OCI-LY3 (cell line): ENCODE data around the gene STIM1.

ENCODE experiments used
- H2AFZ ChIP-seq: fragments of 200-600, 300-600 bp; shearing (Covaris generic); 2 replicates; pipeline ENCODE4 v1.6.0; 2014; ENCODE audit warnings: antibody characterized with exemption, low read depth, low read length
- H3K27ac ChIP-seq: fragments of 200-600, 300-600 bp; sonication (generic); 2 replicates; pipeline ENCODE4 v1.5.1; 2014; ENCODE audit warnings: mild to moderate bottlenecking, low read length, moderate library complexity, mixed read lengths
- H3K27me3 ChIP-seq: fragments of 200-600, 300-600 bp; sonication (generic); 2 replicates; pipeline ENCODE4 v1.6.1; 2014; ENCODE audit warnings: low read depth, low read length, mixed read lengths
- H3K36me3 ChIP-seq: fragments of 200-600, 300-600 bp; sonication (generic); replicated peaks from 2 replicates; pipeline ENCODE3; 2014; ENCODE audit warnings: low read depth, low read length, mixed read lengths
- H3K4me1 ChIP-seq: fragments of 300-600, 200-600 bp; sonication (generic); 2 replicates; pipeline ENCODE4 v1.6.1; 2014; ENCODE audit warnings: low read length, mixed read lengths
- H3K4me2 ChIP-seq: fragments of 200-600, 300-600 bp; sonication (generic); 2 replicates; pipeline ENCODE4 v1.6.1; 2014; ENCODE audit warnings: low read length, mixed read lengths
- H3K4me3 ChIP-seq: fragments of 300-600, 200-600 bp; sonication (generic); 2 replicates; pipeline ENCODE4 v1.5.1; 2014; ENCODE audit warnings: antibody characterized with exemption, mild to moderate bottlenecking, low read length, moderate library complexity
- H3K79me2 ChIP-seq: fragments of 300-600, 200-600 bp; shearing (Covaris generic); 2 replicates; pipeline ENCODE4 v1.6.1; 2014; ENCODE audit warnings: mild to moderate bottlenecking, low read length, mixed read lengths
- H3K9ac ChIP-seq: fragments of 300-600, 200-600 bp; shearing (Covaris generic); 2 replicates; pipeline ENCODE4 v1.6.0; 2014; ENCODE audit warnings: mild to moderate bottlenecking, low read length, moderate library complexity
- H3K9me3 ChIP-seq: fragments of 200-600, 300-600 bp; shearing (Covaris generic); 2 replicates; pipeline ENCODE4 v1.6.1; 2014; ENCODE audit warnings: low read length, mixed read lengths; ENCODE audit not compliant: insufficient read depth
- H4K20me1 ChIP-seq: fragments of 200-600, 300-600 bp; sonication (generic); 2 replicates; pipeline ENCODE4 v1.6.1; 2016; ENCODE audit warnings: low read length, mixed read lengths; ENCODE audit not compliant: insufficient read depth
- EZH2phosphoT487 ChIP-seq: fragments of 200-600 bp; shearing (Covaris generic); IDR thresholded peaks from 2 replicates; pipeline ENCODE4 v1.6.1; 2018; ENCODE audit warnings: antibody characterized with exemption, mixed run types, low read depth
- TF ChIP-seq, protein P1 (sequence below): fragments of 200-600, 300-600 bp; sonication (generic); IDR thresholded peaks from 2 replicates; pipeline ENCODE4 v1.5.1; 2014; ENCODE audit warnings: antibody characterized with exemption, low read length, low read depth

STIM1 gene

DNA sequence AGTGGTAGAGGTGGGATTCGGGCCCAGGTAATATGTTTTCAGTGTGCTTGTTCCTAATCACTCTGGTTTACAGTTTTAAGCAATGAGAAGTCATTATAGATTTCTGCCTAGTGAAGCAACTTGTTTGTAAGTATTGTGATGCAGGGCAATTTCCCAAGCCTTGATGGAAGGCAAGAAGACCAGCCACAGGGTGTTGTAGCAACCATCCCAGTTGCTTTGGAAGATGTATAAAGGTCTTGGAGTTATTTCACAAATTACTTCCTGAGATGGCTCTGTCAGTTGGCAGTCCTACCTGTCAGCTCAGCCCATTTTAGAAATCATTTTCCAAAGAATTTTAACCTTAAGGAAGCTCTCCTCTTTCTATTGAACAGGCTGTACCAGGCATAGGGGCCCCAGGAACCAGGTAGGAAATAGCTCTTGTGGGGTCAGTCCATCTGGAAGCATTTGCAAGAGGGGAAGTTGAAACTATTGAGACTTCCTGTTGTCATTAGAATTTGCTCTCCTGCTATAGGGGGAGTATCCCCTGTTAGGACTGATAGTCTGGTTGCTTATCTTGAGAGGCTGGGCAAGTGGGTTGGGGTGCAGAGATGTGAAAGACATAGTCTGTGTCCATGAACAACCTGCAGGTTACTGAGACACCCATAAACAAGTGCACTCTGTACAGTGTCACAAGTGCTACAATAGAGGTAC lies 47.9 kb downstream of the STIM1 start:
- Histone ChIP-seq H3K9me3 (no peaks in the 10 kb centered on the region), H3K79me2 (peaks cover 15% of the 10 kb centered on the region), H3K4me2 (peak overlapping the region; percentile 39), H3K9ac (no peak overlapping the region), H4K20me1 (peaks cover 17% of the 10 kb centered on the region; the same call in 1 of the 2 replicates), H3K27me3 (no peaks in the 10 kb centered on the region), H3K27ac (no peak overlapping the region), H3K4me3 (no peak overlapping the region), H3K36me3 (no peaks in the 10 kb centered on the region), H3K4me1 (peaks cover 16% of the 10 kb centered on the region), H2AFZ (no peak overlapping the region)
- TF ChIP-seq, protein P1, sequence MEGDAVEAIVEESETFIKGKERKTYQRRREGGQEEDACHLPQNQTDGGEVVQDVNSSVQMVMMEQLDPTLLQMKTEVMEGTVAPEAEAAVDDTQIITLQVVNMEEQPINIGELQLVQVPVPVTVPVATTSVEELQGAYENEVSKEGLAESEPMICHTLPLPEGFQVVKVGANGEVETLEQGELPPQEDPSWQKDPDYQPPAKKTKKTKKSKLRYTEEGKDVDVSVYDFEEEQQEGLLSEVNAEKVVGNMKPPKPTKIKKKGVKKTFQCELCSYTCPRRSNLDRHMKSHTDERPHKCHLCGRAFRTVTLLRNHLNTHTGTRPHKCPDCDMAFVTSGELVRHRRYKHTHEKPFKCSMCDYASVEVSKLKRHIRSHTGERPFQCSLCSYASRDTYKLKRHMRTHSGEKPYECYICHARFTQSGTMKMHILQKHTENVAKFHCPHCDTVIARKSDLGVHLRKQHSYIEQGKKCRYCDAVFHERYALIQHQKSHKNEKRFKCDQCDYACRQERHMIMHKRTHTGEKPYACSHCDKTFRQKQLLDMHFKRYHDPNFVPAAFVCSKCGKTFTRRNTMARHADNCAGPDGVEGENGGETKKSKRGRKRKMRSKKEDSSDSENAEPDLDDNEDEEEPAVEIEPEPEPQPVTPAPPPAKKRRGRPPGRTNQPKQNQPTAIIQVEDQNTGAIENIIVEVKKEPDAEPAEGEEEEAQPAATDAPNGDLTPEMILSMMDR = no peak

DNA sequence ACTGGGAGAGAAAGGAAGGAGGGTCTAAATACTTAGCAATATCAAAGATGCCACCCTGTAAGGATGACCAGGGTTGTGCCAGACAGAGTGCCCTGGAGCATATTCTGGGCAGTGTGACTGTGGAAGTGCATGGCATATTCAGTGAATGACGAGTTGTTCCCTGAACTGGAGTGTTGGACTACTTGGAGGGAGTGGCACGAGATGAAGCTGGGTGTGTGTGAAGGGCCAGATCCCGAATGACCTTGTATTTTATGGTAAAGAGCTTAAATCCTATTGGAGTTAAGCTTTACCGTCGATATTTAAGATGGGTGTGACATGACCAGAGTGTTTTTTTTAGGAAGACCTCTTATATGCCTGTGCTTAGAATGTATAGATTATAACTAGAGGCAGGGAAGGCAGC lies 48.8 kb downstream of the STIM1 start:
- no peak overlapping the region for H3K9ac ChIP-seq
- H2AFZ ChIP-seq = no peak overlapping the region
- no peaks in the 10 kb centered on the region for H3K9me3 ChIP-seq
- no peak overlapping the region for H3K4me3 ChIP-seq
- H3K79me2 ChIP-seq = peaks cover 15% of the 10 kb centered on the region
- H3K27ac ChIP-seq = no peak overlapping the region
- no peaks in the 10 kb centered on the region for H3K27me3 ChIP-seq
- TF ChIP-seq, protein P1 = no peak
- TF ChIP-seq EZH2phosphoT487 = no peak
- no peaks in the 10 kb centered on the region for H3K36me3 ChIP-seq
- peaks cover 16% of the 10 kb centered on the region for H3K4me1 ChIP-seq
- H3K4me2 ChIP-seq = no peak overlapping the region
- H4K20me1 ChIP-seq = peaks cover 17% of the 10 kb centered on the region; the same call in 1 of the 2 replicates

DNA sequence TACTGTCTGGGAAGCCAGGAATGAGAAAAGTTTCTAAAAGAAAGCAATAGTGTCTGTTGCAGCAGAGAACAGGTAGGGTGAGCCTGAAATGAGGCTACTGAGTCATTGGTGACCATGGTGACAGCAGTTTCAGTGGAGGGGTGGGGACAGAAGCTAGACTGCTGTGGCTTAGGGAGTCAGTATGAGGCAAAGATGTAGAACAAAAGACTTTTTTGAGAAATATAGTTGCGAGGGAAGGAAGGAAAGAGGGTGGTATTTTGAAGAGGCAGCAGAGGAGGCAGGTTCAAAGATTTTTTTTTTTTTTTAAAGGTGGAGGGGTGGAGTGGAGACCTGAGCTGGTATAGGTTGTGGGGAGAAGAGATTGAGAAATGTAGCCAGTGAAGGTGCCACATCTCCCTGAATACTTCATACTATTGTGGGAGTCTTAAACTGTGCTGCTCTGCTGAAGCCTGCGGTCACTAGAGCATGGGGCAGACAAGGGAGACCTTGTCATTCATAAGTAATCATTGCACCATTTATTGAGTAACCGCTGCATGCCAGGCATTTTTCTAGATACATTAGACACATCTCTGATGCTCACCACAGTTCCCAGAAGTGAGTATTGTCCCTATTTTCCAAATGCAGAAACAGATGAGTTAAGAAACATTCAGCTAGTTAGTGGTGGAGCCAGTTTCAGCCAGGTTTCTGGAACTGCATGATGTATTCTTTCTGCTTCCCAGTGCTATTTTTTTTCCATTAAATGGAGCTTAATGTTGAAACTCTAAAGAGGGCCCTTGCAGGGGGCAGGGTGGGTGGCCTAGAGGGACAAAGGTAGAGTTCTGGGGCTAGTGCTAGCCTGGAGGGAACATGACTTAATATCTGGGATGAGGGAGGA lies 49.9 kb downstream of the STIM1 start:
- Histone ChIP-seq H3K27me3 (no peaks in the 10 kb centered on the region), H4K20me1 (peaks cover 17% of the 10 kb centered on the region; the same call in 1 of the 2 replicates), H3K4me2 (no peak overlapping the region), H3K9me3 (no peaks in the 10 kb centered on the region), H3K4me3 (no peak overlapping the region), H2AFZ (no peak overlapping the region), H3K4me1 (peaks cover 16% of the 10 kb centered on the region), H3K79me2 (peaks cover 15% of the 10 kb centered on the region), H3K9ac (no peak overlapping the region), H3K36me3 (no peaks in the 10 kb centered on the region), H3K27ac (no peak overlapping the region)
- TF ChIP-seq, protein P1 = no peak
- no peak for TF ChIP-seq EZH2phosphoT487

DNA sequence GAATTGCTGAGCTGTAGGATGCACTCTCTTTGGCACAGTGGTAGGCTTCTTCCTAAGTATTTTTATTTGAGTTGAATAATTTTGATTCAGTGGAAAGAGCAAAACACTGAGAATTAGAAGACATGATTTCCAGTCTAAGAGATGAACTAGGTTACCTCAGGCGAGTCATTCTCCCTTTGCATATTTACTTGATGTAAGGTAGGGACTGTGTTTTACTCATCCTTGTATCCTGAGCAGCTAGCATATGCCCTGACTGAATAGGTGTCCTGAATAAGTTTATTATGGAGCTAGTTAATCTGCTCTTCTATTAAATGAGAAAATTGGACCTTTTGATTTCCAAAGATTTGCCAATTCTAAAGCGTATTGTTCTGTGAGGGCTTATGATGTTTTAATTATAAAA lies 50.7 kb downstream of the STIM1 start:
- Histone ChIP-seq H3K4me3 (no peak overlapping the region), H3K79me2 (peaks cover 15% of the 10 kb centered on the region), H3K4me1 (peaks cover 16% of the 10 kb centered on the region), H4K20me1 (peaks cover 17% of the 10 kb centered on the region; the same call in 1 of the 2 replicates), H3K9me3 (no peaks in the 10 kb centered on the region), H3K4me2 (no peak overlapping the region), H3K36me3 (no peaks in the 10 kb centered on the region), H3K9ac (no peak overlapping the region), H2AFZ (no peak overlapping the region), H3K27me3 (no peaks in the 10 kb centered on the region), H3K27ac (no peak overlapping the region)
- TF ChIP-seq, protein P1 = no peak
- TF ChIP-seq EZH2phosphoT487 = no peak
